ENCODE results near the gene STAMBP. TPM values are rescaled to one million over a fixed set of nuclear protein-coding genes. Genes with fewer than 3 reads are reported as not detected.
"Not testable (repeated sequence)": the region's sequence is repeated elsewhere in the genome, so short reads cannot be mapped to it uniquely, and the experiment has no call there.

The STAMBP gene
- total and polyA plus RNA-seq, 9 donors: 30.2 to 45.7 (median 37.1) TPM

DNA sequence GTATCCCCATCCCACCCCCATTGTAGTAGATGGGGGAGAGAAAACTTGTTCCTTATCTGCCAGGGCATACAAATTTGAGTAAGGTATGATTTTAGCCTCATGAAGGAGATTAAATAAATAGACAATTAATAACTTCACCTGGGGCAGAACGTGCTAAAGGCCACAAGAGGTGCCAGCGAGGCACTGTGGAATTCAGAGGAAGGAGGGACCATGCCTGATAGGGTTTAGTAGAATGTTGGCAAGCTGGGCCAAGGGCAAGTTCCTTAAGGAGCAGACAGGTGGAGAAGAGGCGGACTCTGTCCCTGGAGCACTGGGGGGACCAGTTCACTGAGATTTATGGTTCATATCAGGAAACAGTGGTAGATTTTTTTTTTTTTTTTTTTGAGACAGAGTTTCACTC is 22.5 kb downstream of the STAMBP start:
- Histone ChIP-seq H3K27ac (ENCODE audit: low read length) (no peak overlapping the region), H3K9me3 (replicated peaks; ENCODE audit: control insufficient read depth, low read depth, low read length) (no peaks in the 10 kb centered on the region), H3K36me3 (ENCODE audit: control insufficient read depth, insufficient read depth, low read length) (peaks cover 68% of the 10 kb centered on the region), H3K4me3 (ENCODE audit: low read length) (no peak overlapping the region), H3K27me3 (ENCODE audit: control insufficient read depth, insufficient read depth, low read length) (no peaks in the 10 kb centered on the region), H3K4me1 (ENCODE audit: control insufficient read depth, insufficient read depth, low read length) (no peaks in the 10 kb centered on the region)
- 77% methylated on average over 2 of the region's 3 CpGs for WGBS (ENCODE audit: insufficient coverage)
- DNase-seq: no peak

DNA sequence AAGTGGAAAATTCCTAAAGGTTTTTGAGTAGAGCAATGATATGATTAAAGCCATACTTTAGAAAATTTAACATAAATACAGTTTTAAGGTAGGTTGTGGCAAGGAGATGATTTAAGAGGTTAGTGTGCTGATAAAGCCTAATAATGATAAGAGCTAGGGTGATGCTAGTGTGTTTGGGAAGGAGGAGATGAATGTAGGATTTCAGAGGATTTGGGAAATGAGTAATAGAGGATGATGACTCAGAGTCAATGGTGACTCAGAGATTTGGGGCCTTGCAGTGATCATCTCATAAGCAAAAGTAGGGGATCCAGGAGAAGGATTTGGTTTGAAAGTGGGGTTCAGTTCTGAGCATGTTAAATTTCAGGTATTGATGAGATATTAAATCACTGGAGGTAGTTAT is 23.3 kb downstream of the STAMBP start:
- Histone ChIP-seq H3K27me3 (ENCODE audit: control insufficient read depth, insufficient read depth, low read length) (no peaks in the 10 kb centered on the region), H3K4me1 (ENCODE audit: control insufficient read depth, insufficient read depth, low read length) (no peaks in the 10 kb centered on the region), H3K4me3 (ENCODE audit: low read length) (no peak overlapping the region), H3K27ac (ENCODE audit: low read length) (no peak overlapping the region), H3K9me3 (replicated peaks; ENCODE audit: control insufficient read depth, low read depth, low read length) (no peaks in the 10 kb centered on the region), H3K36me3 (ENCODE audit: control insufficient read depth, insufficient read depth, low read length) (peaks cover 69% of the 10 kb centered on the region)
- DNase-seq: no peak

DNA sequence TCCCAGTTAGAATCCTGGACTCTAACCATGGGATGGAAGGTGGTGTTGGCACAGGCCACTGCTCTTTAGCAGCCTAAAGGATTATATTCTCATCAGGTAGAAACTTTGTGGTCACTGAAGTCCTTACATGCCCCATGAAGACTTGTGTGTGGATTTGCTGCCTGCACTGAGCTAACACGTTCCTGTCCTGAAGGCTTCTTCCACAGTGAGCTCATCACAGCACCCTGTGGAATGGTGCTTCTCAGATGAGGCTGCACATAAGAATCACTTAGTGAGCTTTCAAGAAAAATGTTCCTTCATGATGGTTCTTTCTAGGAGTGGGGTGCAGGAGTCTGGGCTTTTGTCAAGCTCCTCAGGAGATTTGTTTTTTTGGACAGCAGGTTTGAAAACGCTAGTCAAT is 26.8 kb downstream of the STAMBP start:
- Histone ChIP-seq H3K27ac (ENCODE audit: low read length) (no peak overlapping the region), H3K27me3 (ENCODE audit: control insufficient read depth, insufficient read depth, low read length) (no peaks in the 10 kb centered on the region), H3K4me3 (ENCODE audit: low read length) (no peak overlapping the region), H3K4me1 (ENCODE audit: control insufficient read depth, insufficient read depth, low read length) (no peaks in the 10 kb centered on the region), H3K9me3 (replicated peaks; ENCODE audit: control insufficient read depth, low read depth, low read length) (no peaks in the 10 kb centered on the region), H3K36me3 (ENCODE audit: control insufficient read depth, insufficient read depth, low read length) (peaks cover 55% of the 10 kb centered on the region)
- WGBS (ENCODE audit: insufficient coverage): no CpG with 5 or more reads among the region's 2 CpGs
- no peak for DNase-seq

DNA sequence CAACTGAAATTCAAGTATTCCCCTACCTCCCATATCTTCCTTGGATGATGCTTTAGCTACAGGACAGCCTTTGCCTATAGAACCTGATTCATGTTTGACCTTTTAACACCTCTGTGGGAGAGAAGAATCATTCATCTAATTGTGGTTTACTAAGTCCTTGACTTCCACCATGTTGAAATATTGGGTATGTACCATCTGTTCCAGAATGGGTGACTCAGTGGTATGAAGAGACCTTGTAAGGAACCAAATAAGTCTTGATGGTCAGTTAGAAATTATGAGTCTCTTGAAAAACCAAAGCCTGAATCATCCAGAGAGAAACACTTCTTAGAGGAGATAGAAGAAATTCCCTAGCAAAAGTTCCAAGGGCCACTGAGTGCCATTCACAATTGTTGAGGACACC is 27.5 kb downstream of the STAMBP start:
- Histone ChIP-seq H3K4me1 (ENCODE audit: control insufficient read depth, insufficient read depth, low read length) (no peaks in the 10 kb centered on the region), H3K27me3 (ENCODE audit: control insufficient read depth, insufficient read depth, low read length) (no peaks in the 10 kb centered on the region), H3K36me3 (ENCODE audit: control insufficient read depth, insufficient read depth, low read length) (peaks cover 57% of the 10 kb centered on the region), H3K27ac (ENCODE audit: low read length) (no peak overlapping the region), H3K4me3 (ENCODE audit: low read length) (no peak overlapping the region), H3K9me3 (replicated peaks; ENCODE audit: control insufficient read depth, low read depth, low read length) (no peaks in the 10 kb centered on the region)
- DNase-seq: no peak

DNA sequence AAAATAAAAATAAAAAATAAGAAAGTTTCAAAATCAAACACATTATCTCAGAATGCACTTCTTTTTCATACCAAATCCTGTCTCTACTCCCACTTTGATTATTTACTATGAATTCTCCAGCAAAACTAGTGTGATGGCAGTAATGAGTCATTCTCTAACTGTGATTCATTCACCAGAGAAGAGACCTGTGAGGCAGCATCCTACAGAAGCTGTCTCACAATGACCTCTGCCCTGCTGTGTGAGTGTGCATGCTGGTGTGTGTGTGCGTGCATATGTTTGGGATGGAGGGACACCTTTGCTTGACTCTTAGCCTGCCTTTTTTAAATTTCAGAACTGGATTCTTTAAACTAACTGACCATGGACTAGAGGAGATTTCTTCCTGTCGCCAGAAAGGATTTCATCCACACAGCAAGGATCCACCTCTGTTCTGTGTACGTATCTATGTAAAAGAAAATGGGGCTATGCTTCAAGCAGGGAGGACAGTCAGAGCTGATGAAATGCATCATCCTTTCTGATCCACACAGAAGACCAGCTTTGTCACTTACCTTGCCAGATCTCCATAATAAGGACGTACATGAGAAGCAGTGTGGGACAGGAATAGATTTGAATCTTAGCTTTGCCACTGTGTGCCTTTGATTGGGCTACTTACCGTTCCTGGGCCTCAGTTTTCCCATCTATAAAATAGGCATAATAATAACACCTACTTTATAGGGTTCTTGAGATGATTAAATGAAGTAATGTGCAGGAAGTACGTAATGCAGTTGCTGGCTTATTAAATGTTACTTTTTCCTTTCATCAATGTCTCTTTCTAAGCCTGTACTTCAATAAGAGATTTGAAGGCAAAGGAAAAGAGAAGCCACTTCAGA is 31.2 kb downstream of the STAMBP start:
- Histone ChIP-seq H3K36me3 (ENCODE audit: control insufficient read depth, insufficient read depth, low read length) (peaks cover 69% of the 10 kb centered on the region), H3K27me3 (ENCODE audit: control insufficient read depth, insufficient read depth, low read length) (no peaks in the 10 kb centered on the region), H3K9me3 (replicated peaks; ENCODE audit: control insufficient read depth, low read depth, low read length) (no peaks in the 10 kb centered on the region), H3K4me1 (ENCODE audit: control insufficient read depth, insufficient read depth, low read length) (no peaks in the 10 kb centered on the region), H3K4me3 (ENCODE audit: low read length) (no peak overlapping the region), H3K27ac (ENCODE audit: low read length) (no peak overlapping the region)
- no CpG with 5 or more reads among the region's 6 CpGs for WGBS (ENCODE audit: insufficient coverage)
- DNase-seq: no peak

GRCh38 chr2:73862987-73863386 is 34.2 kb downstream of the STAMBP start:
- no peaks in the 10 kb centered on the region for H3K4me1 ChIP-seq (ENCODE audit: control insufficient read depth, insufficient read depth, low read length)
- H3K4me3 ChIP-seq (ENCODE audit: low read length): no peak overlapping the region
- H3K27ac ChIP-seq (ENCODE audit: low read length): no peak overlapping the region
- no peaks in the 10 kb centered on the region for H3K27me3 ChIP-seq (ENCODE audit: control insufficient read depth, insufficient read depth, low read length)
- H3K9me3 ChIP-seq (replicated peaks; ENCODE audit: control insufficient read depth, low read depth, low read length): no peaks in the 10 kb centered on the region
- DNase-seq: no peak
- no CpG with 5 or more reads among the region's 2 CpGs for WGBS (ENCODE audit: insufficient coverage)
- peaks cover 62% of the 10 kb centered on the region for H3K36me3 ChIP-seq (ENCODE audit: control insufficient read depth, insufficient read depth, low read length)

DNA sequence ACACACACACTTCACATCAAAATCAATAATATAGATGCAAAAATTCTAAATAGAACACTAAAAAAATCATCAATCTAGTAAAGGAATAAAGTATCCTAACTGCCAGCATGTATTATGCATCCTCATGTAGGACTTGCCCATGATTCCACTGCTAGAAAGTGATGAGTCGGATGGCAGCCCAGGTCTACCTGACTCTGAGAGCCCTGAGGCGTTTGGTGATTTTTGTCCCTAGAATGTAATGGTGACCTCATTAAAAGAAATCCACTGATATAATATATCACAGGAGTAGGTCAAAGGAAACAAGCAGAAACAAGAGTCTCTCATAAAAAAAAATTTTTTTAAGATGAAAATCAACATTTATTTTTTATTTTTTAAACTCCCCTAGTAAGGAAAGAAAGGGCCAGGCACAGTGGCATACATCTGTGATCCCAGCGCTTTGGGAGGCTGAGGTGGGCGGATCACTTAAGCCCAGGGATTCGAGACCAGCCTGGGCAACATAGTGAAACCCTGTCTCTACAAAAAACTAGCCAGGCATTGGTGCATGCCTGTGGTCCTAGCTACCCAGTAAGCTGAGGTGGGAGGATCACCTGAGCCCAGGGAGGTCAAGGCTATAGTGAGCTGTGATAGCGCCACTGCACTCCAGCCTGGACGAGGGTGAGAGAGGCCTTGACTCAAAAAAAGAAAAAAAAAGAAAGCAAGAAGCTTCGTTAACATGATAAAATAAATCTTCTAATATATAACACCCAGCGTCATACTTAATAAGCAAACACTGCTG is 39.6 kb downstream of the STAMBP start:
- Histone ChIP-seq H3K9me3 (replicated peaks; ENCODE audit: control insufficient read depth, low read depth, low read length) (no peaks in the 10 kb centered on the region), H3K4me3 (ENCODE audit: low read length) (no peak overlapping the region), H3K27me3 (ENCODE audit: control insufficient read depth, insufficient read depth, low read length) (no peaks in the 10 kb centered on the region), H3K36me3 (ENCODE audit: control insufficient read depth, insufficient read depth, low read length) (peaks cover 29% of the 10 kb centered on the region), H3K4me1 (ENCODE audit: control insufficient read depth, insufficient read depth, low read length) (peaks cover 11% of the 10 kb centered on the region), H3K27ac (ENCODE audit: low read length) (no peak overlapping the region)
- 90% methylated on average over 2 of the region's 9 CpGs for WGBS (ENCODE audit: insufficient coverage)
- no peak for DNase-seq

GRCh38 chr2:73870084-73870483 is 41.3 kb downstream of the STAMBP start:
- Histone ChIP-seq H3K9me3 (replicated peaks; ENCODE audit: control insufficient read depth, low read depth, low read length) (no peaks in the 10 kb centered on the region), H3K27me3 (ENCODE audit: control insufficient read depth, insufficient read depth, low read length) (no peaks in the 10 kb centered on the region), H3K4me3 (ENCODE audit: low read length) (no peak overlapping the region), H3K36me3 (ENCODE audit: control insufficient read depth, insufficient read depth, low read length) (peaks cover 14% of the 10 kb centered on the region), H3K4me1 (ENCODE audit: control insufficient read depth, insufficient read depth, low read length) (peaks cover 11% of the 10 kb centered on the region), H3K27ac (ENCODE audit: low read length) (peak overlapping the region; percentile 84)
- DNase-seq: peak; percentile 95
- WGBS (ENCODE audit: insufficient coverage): 9% methylated on average over 4 of the region's 4 CpGs

DNA sequence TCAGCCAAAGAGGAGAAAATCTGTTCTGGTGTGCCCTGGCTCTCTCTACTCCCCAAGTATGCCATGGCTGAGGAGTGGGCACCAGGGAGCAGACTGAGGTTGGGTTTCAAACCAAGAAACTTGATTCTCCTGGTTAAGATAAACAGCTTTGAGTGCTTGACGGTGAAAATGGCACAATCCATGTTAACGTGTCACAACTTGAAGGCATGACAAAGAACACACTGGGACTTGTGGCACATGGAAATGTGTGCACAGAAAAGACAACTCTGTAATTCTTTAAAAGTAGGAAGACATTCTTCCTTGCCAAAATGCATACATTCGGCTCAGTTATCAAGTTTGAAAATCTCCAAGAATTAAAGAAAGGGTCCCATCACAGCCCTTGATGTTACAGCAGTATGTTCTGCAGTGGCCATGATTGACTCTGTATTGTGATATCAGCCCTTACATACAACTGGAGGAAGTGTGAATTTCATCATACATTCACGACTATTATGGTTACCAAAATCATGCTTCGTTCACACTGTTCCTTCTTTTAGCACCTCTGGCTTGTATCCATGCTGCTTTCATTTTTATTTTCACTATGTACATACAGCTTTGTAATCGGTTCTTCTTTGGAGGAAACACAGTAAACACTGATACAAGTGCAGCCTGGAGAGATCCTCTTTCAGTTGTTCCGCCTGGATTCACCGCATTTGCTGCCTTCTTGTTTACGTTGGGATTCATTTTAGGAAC is 48.5 kb downstream of the STAMBP start:
- Histone ChIP-seq H3K27me3 (ENCODE audit: control insufficient read depth, insufficient read depth, low read length) (no peaks in the 10 kb centered on the region), H3K4me3 (ENCODE audit: low read length) (no peak overlapping the region), H3K27ac (ENCODE audit: low read length) (no peak overlapping the region), H3K4me1 (ENCODE audit: control insufficient read depth, insufficient read depth, low read length) (no peaks in the 10 kb centered on the region), H3K36me3 (ENCODE audit: control insufficient read depth, insufficient read depth, low read length) (no peaks in the 10 kb centered on the region), H3K9me3 (replicated peaks; ENCODE audit: control insufficient read depth, low read depth, low read length) (no peaks in the 10 kb centered on the region)
- 70% methylated on average over 4 of the region's 9 CpGs for WGBS (ENCODE audit: insufficient coverage)
- peak; percentile 51 for DNase-seq

DNA sequence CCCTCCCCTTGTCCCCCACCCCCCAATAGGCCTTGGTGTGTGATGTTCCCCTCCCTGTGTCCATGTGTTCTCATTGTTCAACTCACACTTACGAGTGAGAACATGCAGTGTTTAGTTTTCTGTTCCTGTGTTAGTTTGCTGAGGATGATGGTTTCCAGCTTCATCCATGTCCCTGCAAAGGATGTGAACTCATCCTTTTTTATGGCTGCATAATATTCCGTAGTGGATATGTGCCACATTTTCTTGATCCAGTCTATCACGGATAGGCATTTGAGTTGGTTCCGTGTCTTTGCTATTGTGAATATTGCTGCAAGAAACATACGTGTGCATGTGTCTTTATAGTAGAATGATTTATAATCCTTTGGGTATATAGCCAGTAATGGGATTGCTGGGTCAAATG is 49.2 kb downstream of the STAMBP start:
- H3K27me3 ChIP-seq (ENCODE audit: control insufficient read depth, insufficient read depth, low read length); H3K27ac ChIP-seq (ENCODE audit: low read length); H3K36me3 ChIP-seq (ENCODE audit: control insufficient read depth, insufficient read depth, low read length); H3K4me3 ChIP-seq (ENCODE audit: low read length); DNase-seq; H3K9me3 ChIP-seq (replicated peaks; ENCODE audit: control insufficient read depth, low read depth, low read length); H3K4me1 ChIP-seq (ENCODE audit: control insufficient read depth, insufficient read depth, low read length): not testable (repeated sequence)
- WGBS (ENCODE audit: insufficient coverage): no CpG with 5 or more reads among the region's 5 CpGs

All from muscle of leg (tissue), 11 donors.